Panc1 (cell line): Measurements from ENCODE around the gene CCDC12. TPM values are rescaled to one million over a fixed set of nuclear protein-coding genes. Genes with fewer than 3 reads are reported as not detected.

ENCODE experiments used
- ATAC-seq: fragments of 200-7000 bp; cut with Tn5 transposase; 2 replicates; pipeline ENCODE4 v1.9.1; 2020; ENCODE audit warnings: mild to moderate bottlenecking, moderate library complexity
- BruUV-seq: library from RNA; stranded (reverse); fragments of 400-500 nt; replicated peaks from 2 replicates; lab custom pipeline; 2021; lab: Mats Ljungman, UMichigan
- CTCF ChIA-PET: fragments of 300-600 bp; sonication (Branson Sonifier 250); formaldehyde crosslinking; loops from one replicate; lab custom pipeline; 2022; ENCODE audit warnings: antibody characterized with exemption; lab: Charles Lee
- POLR2A ChIA-PET: fragments of 300-600 bp; sonication (Branson Sonifier 250); formaldehyde crosslinking; loops from one replicate; lab custom pipeline; 2022; ENCODE audit warnings: antibody characterized with exemption; lab: Charles Lee
- DNase-seq: peaks from one replicate; pipeline ENCODE4 v3.0.0-alpha.2; 2010; ENCODE audit warnings: low read depth, low spot score
- H3K27ac ChIP-seq: 2 replicates; pipeline ENCODE4 v1.5.1; 2011; ENCODE audit warnings: mild to moderate bottlenecking, low read length, inconsistent platforms
- H3K27me3 ChIP-seq: fragments of 200-500 bp; sonication (Bioruptor generic); 2 replicates; pipeline ENCODE4 v1.6.0; 2014; ENCODE audit warnings: low read length, inconsistent platforms; ENCODE audit not compliant: control insufficient read depth, insufficient read depth
- H3K36me3 ChIP-seq: fragments of 200-500 bp; sonication (Bioruptor generic); 2 replicates; pipeline ENCODE4 v1.5.1; 2014; ENCODE audit warnings: inconsistent platforms, mild to moderate bottlenecking, low read length, moderate library complexity; ENCODE audit not compliant: control insufficient read depth, insufficient read depth
- H3K4me1 ChIP-seq: 2 replicates; pipeline ENCODE4 v1.5.1; 2011; ENCODE audit warnings: inconsistent platforms, mild to moderate bottlenecking, low read length, moderate library complexity; ENCODE audit not compliant: control insufficient read depth, insufficient read depth
- H3K4me3 ChIP-seq, 2 experiments: 2 replicates each; pipeline ENCODE4 v1.5.1; 2011 to 2012; ENCODE audit warnings: low read depth in 2 of 2, low read length in 2 of 2, mild to moderate bottlenecking in 2 of 2, inconsistent platforms in 1 of 2, moderate library complexity in 1 of 2
- H3K9me3 ChIP-seq: fragments of 200-500 bp; sonication (Bioruptor generic); 2 replicates; pipeline ENCODE4 v1.5.1; 2014; ENCODE audit warnings: low read depth, mild to moderate bottlenecking, inconsistent platforms, low read length, moderate library complexity; ENCODE audit not compliant: control insufficient read depth, insufficient read depth
- POLR2AphosphoS5 ChIP-seq: IDR thresholded peaks from 2 replicates; pipeline ENCODE4 v1.6.1; 2012; ENCODE audit warnings: mild to moderate bottlenecking, low read depth, low read length, moderate library complexity
- SIN3A ChIP-seq: IDR thresholded peaks from 2 replicates; pipeline ENCODE4 v1.6.1; 2012; ENCODE audit warnings: low read depth, mild to moderate bottlenecking, low read length, moderate library complexity, borderline replicate concordance; ENCODE audit not compliant: insufficient read depth
- TCF7L2 ChIP-seq: IDR thresholded peaks from 2 replicates; pipeline ENCODE4 v1.6.1; 2011; ENCODE audit warnings: mild to moderate bottlenecking, low read depth, low read length, inconsistent platforms
- in situ Hi-C: cut with HindIII; loops from 2 replicates; pipeline ENCODE4 v1.10.0; 2016; ENCODE audit warnings: low sequenced_read_pairs, low pct_unique_long_range_greater_than_20kb
- intact Hi-C: fragments of 100-400 bp; cut with micrococcal nuclease; formaldehyde crosslinking; loops from one replicate; pipeline ENCODE4 v1.10.0; 2022; ENCODE audit not compliant: unreplicated experiment
- total RNA-seq: library from RNA; stranded (reverse); gene quantifications from one replicate; pipeline ENCODE4 v1.2.1, GENCODE V29; 2021; ENCODE audit not compliant: unreplicated experiment
- TF ChIP-seq, protein P1 (sequence below): fragments of 450-650 bp; IDR thresholded peaks from 2 replicates; pipeline ENCODE4 v1.5.1; 2017; ENCODE audit warnings: mild to moderate bottlenecking
- TF ChIP-seq, protein P2 (sequence below), 2 experiments: IDR thresholded peaks; 2 replicates each; pipeline ENCODE4 v1.6.1; 2011 to 2012; ENCODE audit warnings: low read depth in 2 of 2, control low read depth in 1 of 2, low read length in 1 of 2, mild to moderate bottlenecking in 1 of 2, moderate library complexity in 1 of 2; ENCODE audit not compliant: insufficient read depth in 1 of 2

The CCDC12 gene
- total RNA-seq, 1 experiment from 2014 or later = 35.5 TPM

DNA sequence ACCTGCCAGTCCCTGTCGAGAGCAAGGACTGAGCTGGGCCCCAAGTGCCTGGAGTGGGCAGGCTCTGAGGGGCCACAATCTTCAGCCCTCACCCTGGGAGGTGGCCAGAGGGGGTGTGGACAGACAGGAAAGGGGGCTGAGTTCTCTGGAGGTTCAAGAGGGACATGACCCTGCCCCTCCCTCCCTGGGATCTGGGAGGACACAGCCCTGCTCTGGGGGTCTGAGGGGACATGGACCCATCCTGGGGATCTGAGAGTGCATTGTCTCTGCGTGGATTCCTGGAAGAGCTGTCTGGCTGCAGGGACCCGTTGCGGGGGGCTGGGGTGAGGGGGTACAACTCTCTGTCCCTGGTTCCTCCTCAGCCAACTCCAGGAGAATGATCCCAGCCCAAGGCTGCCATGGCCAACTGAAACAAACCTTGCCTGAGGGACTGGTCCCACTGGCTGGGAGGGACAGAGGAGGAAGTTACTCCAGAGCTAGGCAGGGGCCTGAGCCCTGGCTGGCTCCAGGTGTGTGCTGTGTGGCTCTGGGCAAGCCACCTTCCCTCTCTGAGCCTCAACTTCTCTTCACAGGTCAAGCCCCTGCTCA is 70.0 kb downstream of the CCDC12 start:
- H3K4me1 ChIP-seq = no peaks in the 10 kb centered on the region
- in situ Hi-C loops = no loop called here
- no peaks in the 10 kb centered on the region for H3K9me3 ChIP-seq
- intact Hi-C loops = loop anchor here (5.0 kb wide), 1 partner anchor 39 kb away; no protein-coding TSS in a partner anchor
- no peak overlapping the region for H3K4me3 ChIP-seq
- BruUV-seq = no TSS peak
- ChIA-PET POLR2A (no interaction called here), CTCF (no interaction called here)
- no peaks in the 10 kb centered on the region for H3K36me3 ChIP-seq
- no peak for TF ChIP-seq POLR2AphosphoS5
- TF ChIP-seq SIN3A = no peak
- TF ChIP-seq, protein P1, sequence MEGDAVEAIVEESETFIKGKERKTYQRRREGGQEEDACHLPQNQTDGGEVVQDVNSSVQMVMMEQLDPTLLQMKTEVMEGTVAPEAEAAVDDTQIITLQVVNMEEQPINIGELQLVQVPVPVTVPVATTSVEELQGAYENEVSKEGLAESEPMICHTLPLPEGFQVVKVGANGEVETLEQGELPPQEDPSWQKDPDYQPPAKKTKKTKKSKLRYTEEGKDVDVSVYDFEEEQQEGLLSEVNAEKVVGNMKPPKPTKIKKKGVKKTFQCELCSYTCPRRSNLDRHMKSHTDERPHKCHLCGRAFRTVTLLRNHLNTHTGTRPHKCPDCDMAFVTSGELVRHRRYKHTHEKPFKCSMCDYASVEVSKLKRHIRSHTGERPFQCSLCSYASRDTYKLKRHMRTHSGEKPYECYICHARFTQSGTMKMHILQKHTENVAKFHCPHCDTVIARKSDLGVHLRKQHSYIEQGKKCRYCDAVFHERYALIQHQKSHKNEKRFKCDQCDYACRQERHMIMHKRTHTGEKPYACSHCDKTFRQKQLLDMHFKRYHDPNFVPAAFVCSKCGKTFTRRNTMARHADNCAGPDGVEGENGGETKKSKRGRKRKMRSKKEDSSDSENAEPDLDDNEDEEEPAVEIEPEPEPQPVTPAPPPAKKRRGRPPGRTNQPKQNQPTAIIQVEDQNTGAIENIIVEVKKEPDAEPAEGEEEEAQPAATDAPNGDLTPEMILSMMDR = no peak
- no peak for TF ChIP-seq TCF7L2
- TF ChIP-seq, protein P2, sequence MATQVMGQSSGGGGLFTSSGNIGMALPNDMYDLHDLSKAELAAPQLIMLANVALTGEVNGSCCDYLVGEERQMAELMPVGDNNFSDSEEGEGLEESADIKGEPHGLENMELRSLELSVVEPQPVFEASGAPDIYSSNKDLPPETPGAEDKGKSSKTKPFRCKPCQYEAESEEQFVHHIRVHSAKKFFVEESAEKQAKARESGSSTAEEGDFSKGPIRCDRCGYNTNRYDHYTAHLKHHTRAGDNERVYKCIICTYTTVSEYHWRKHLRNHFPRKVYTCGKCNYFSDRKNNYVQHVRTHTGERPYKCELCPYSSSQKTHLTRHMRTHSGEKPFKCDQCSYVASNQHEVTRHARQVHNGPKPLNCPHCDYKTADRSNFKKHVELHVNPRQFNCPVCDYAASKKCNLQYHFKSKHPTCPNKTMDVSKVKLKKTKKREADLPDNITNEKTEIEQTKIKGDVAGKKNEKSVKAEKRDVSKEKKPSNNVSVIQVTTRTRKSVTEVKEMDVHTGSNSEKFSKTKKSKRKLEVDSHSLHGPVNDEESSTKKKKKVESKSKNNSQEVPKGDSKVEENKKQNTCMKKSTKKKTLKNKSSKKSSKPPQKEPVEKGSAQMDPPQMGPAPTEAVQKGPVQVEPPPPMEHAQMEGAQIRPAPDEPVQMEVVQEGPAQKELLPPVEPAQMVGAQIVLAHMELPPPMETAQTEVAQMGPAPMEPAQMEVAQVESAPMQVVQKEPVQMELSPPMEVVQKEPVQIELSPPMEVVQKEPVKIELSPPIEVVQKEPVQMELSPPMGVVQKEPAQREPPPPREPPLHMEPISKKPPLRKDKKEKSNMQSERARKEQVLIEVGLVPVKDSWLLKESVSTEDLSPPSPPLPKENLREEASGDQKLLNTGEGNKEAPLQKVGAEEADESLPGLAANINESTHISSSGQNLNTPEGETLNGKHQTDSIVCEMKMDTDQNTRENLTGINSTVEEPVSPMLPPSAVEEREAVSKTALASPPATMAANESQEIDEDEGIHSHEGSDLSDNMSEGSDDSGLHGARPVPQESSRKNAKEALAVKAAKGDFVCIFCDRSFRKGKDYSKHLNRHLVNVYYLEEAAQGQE (IDR thresholded peaks at IDR 0.05; ENCODE audit: insufficient read depth in 1 of 2, low read depth in 2 of 2, low read length in 1 of 2) = no peak
- no peaks in the 10 kb centered on the region for H3K27me3 ChIP-seq
- ATAC-seq (no peak), DNase-seq (no peak)
- H3K27ac ChIP-seq = no peak overlapping the region

DNA sequence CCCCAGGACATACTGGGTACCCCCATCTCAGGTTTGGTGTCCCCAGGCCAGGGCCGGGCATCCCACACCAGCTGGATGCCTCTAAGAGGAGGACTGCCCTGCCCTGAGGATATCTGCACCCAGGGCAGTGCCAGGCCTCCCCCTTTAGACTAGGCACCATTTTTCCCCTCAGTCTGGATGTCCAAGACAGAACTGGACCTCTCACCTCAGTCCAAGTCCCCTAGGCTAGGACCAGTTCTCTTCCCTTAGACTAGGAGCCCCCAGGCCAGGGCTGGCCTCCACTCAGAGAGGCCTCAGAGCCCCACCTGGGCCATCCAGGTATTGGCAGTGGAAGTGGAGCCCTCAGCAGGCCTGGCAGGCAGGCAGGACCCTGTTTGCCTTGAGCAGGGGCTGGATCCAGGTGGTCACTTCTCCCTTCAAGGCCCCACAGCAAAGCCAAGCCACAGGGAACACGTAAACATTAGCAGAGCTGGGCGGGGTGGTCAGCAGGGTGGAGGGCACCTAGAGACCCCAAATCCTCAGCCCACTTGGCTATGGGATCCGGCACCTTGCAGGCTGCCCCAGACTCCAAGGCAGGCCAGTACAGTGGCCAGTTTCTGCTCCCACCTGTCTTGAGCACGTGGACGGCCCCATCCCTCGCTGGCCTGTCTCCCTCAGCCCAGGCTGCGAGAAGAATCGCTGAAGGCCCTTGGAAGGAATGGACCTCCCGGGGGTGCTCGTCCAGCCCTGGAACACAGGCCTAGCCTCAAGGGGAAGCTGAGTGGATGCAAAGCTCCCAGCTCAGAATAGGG is 70.7 kb downstream of the CCDC12 start:
- H3K9me3 ChIP-seq = no peaks in the 10 kb centered on the region
- no peak overlapping the region for H3K4me3 ChIP-seq
- no TSS peak for BruUV-seq
- ChIA-PET CTCF (no interaction called here), POLR2A (no interaction called here)
- H3K4me1 ChIP-seq = no peaks in the 10 kb centered on the region
- intact Hi-C loops = loop anchor here (5.0 kb wide), 1 partner anchor 39 kb away; no protein-coding TSS in a partner anchor
- no peaks in the 10 kb centered on the region for H3K36me3 ChIP-seq
- in situ Hi-C loops = no loop called here
- no peak overlapping the region for H3K27ac ChIP-seq
- DNase-seq (no peak), ATAC-seq (no peak)
- TF ChIP-seq, protein P1 = no peak
- TF ChIP-seq, protein P2 (IDR thresholded peaks at IDR 0.05; ENCODE audit: insufficient read depth in 1 of 2, low read depth in 2 of 2, low read length in 1 of 2) = no peak
- TF ChIP-seq POLR2AphosphoS5 (no peak), SIN3A (no peak), TCF7L2 (no peak)
- no peaks in the 10 kb centered on the region for H3K27me3 ChIP-seq
